WI38 (cell line): ENCODE results near the gene TARBP1.
"Not testable (repeated sequence)": the region's sequence is repeated elsewhere in the genome, so short reads cannot be mapped to it uniquely, and the experiment has no call there.

Source experiments
- H3K4me3 ChIP-seq: 2 replicates; pipeline ENCODE4 v1.5.1; 2011; ENCODE audit warnings: low read depth, mild to moderate bottlenecking, control low read depth, low read length
- CTCF ChIP-seq: IDR thresholded peaks from 2 replicates; pipeline ENCODE4 v1.5.1; 2012; ENCODE audit warnings: low read depth, mild to moderate bottlenecking, control low read depth, low read length

The TARBP1 gene

GRCh38 chr1:234357831-234358230 lies 121.1 kb downstream of the TARBP1 start:
- TF ChIP-seq CTCF: no peak
- H3K4me3 ChIP-seq: no peak overlapping the region

GRCh38 chr1:234356615-234357269 lies 122.2 kb downstream of the TARBP1 start:
- not testable (repeated sequence) for H3K4me3 ChIP-seq

GRCh38 chr1:234355782-234356510 lies 123.0 kb downstream of the TARBP1 start:
- no peak overlapping the region for H3K4me3 ChIP-seq

GRCh38 chr1:234348964-234349363 lies 130.0 kb downstream of the TARBP1 start:
- no peak for TF ChIP-seq CTCF
- no peak overlapping the region for H3K4me3 ChIP-seq

More at GRCh38 chr1:234355782-234356510, 123.0 kb downstream of the TARBP1 start:
- TF ChIP-seq CTCF: no peak

- no peak for TF ChIP-seq CTCF
- no peak overlapping the region for H3K4me3 ChIP-seq
These were observed 133.7 kb downstream of the TARBP1 start for GRCh38 chr1:234345237-234345636.

- no peak for TF ChIP-seq CTCF
- no peak overlapping the region for H3K4me3 ChIP-seq
These were observed 136.2 kb downstream of the TARBP1 start for GRCh38 chr1:234342774-234343173.
